Hypothalamus (tissue), 51 donors: ENCODE measurements around the gene ARHGAP21.
A peak's percentile ranks its signal among the peaks of the same experiment; 100 is the strongest.

ENCODE experiments used
- DNase-seq, 51 donors: peaks; one replicate each; lab custom pipeline; 2025; lab: John Stamatoyannopoulos, UW

The ARHGAP21 gene

GRCh38 chr10:24589265-24589664, 134.4 kb downstream of the ARHGAP21 start:
- DNase-seq: peak in 3 of 51 donors; percentile 4 to 33 (median 13)

- no peak for DNase-seq
These were observed 143.8 kb downstream of the ARHGAP21 start for GRCh38 chr10:24579906-24580305.

GRCh38 chr10:24579448-24579847, 144.2 kb downstream of the ARHGAP21 start:
- DNase-seq: no peak

- no peak for DNase-seq
These were observed 148.1 kb downstream of the ARHGAP21 start for GRCh38 chr10:24575481-24576002.

GRCh38 chr10:24574578-24575155, 149.0 kb downstream of the ARHGAP21 start:
- DNase-seq: no peak

GRCh38 chr10:24574161-24574560, 149.5 kb downstream of the ARHGAP21 start:
- DNase-seq: no peak

- no peak for DNase-seq
These were observed 151.7 kb downstream of the ARHGAP21 start for GRCh38 chr10:24571870-24572450.

- DNase-seq: no peak
These were observed 152.8 kb downstream of the ARHGAP21 start for GRCh38 chr10:24570658-24571426.

GRCh38 chr10:24569828-24570657, 153.6 kb downstream of the ARHGAP21 start:
- no peak for DNase-seq

- no peak for DNase-seq
These were observed 154.3 kb downstream of the ARHGAP21 start for GRCh38 chr10:24569330-24569796.

GRCh38 chr10:24568042-24568441, 155.6 kb downstream of the ARHGAP21 start:
- no peak for DNase-seq

GRCh38 chr10:24561453-24561852, 162.2 kb downstream of the ARHGAP21 start:
- no peak for DNase-seq

GRCh38 chr10:24556750-24557742, 166.6 kb downstream of the ARHGAP21 start:
- DNase-seq: peak in 3 of 51 donors; percentile 19 to 46 (median 30)

GRCh38 chr10:24556126-24556749, 167.4 kb downstream of the ARHGAP21 start:
- no peak for DNase-seq

GRCh38 chr10:24554036-24554435, 169.7 kb downstream of the ARHGAP21 start:
- DNase-seq: no peak

- no peak for DNase-seq
These were observed 170.6 kb downstream of the ARHGAP21 start for GRCh38 chr10:24553051-24553612.

GRCh38 chr10:24552346-24553016, 171.2 kb downstream of the ARHGAP21 start:
- DNase-seq: no peak

- DNase-seq: no peak
These were observed 172.5 kb downstream of the ARHGAP21 start for GRCh38 chr10:24551161-24551560.
